Neural progenitor cell (in vitro differentiated cells): Measurements from ENCODE around the gene GHR. TPM values are rescaled to one million over a fixed set of nuclear protein-coding genes. Genes with fewer than 3 reads are reported as not detected.

Experiments
- DNase-seq: peaks from one replicate; pipeline ENCODE4 v3.0.0-alpha.2; 2016; ENCODE audit warnings: low spot score
- H2AFZ ChIP-seq: fragments of 200-600 bp; sonication (generic); replicated peaks from 2 replicates; pipeline ENCODE4 v1.6.1; 2016; ENCODE audit warnings: antibody characterized with exemption
- H3F3A ChIP-seq: fragments of 200-600 bp; sonication (generic); 2 replicates; pipeline ENCODE4 v1.6.1; 2016; ENCODE audit warnings: antibody characterized with exemption, low read depth
- H3K27ac ChIP-seq: fragments of 200-600 bp; sonication (generic); 2 replicates; pipeline ENCODE4 v1.5.1; 2016; ENCODE audit warnings: mild to moderate bottlenecking
- H3K27me3 ChIP-seq: fragments of 200-600 bp; sonication (generic); 2 replicates; pipeline ENCODE4 v1.6.1; 2016; ENCODE audit warnings: mild to moderate bottlenecking, moderate library complexity
- H3K36me3 ChIP-seq: fragments of 200-600 bp; sonication (generic); 2 replicates; pipeline ENCODE4 v1.5.1; 2016
- H3K4me1 ChIP-seq: fragments of 200-600 bp; sonication (generic); 2 replicates; pipeline ENCODE4 v1.6.1; 2016; ENCODE audit warnings: mixed run types
- H3K4me2 ChIP-seq: fragments of 200-600 bp; sonication (generic); 2 replicates; pipeline ENCODE4 v1.6.1; 2016
- H3K4me3 ChIP-seq: fragments of 200-600 bp; sonication (generic); 2 replicates; pipeline ENCODE4 v1.5.1; 2016
- H3K79me2 ChIP-seq: fragments of 200-600 bp; sonication (generic); 2 replicates; pipeline ENCODE4 v1.6.1; 2016; ENCODE audit warnings: low read depth
- H3K9ac ChIP-seq: fragments of 200-600 bp; sonication (generic); 2 replicates; pipeline ENCODE4 v1.6.1; 2016
- H3K9me3 ChIP-seq: fragments of 200-600 bp; sonication (generic); 2 replicates; pipeline ENCODE4 v1.5.1; 2016; ENCODE audit warnings: low read depth
- H4K20me1 ChIP-seq: fragments of 200-600 bp; sonication (generic); 2 replicates; pipeline ENCODE4 v1.6.1; 2016; ENCODE audit warnings: low read depth
- H3K27ac Mint-ChIP-seq: 3 replicates; pipeline ENCODE4 v1.8.0; 2021; ENCODE audit warnings: mixed read lengths
- H3K27me3 Mint-ChIP-seq: 2 replicates; pipeline ENCODE4 v1.8.0; 2022; ENCODE audit warnings: low read depth, mild to moderate bottlenecking, inconsistent platforms, moderate library complexity, mixed read lengths; ENCODE audit not compliant: insufficient read depth
- H3K36me3 Mint-ChIP-seq: 3 replicates; pipeline ENCODE4 v1.8.0; 2021; ENCODE audit warnings: mixed read lengths
- H3K4me1 Mint-ChIP-seq: 3 replicates; pipeline ENCODE4 v1.8.0; 2021; ENCODE audit warnings: mixed read lengths
- H3K4me3 Mint-ChIP-seq: 3 replicates; pipeline ENCODE4 v1.8.0; 2021; ENCODE audit warnings: mild to moderate bottlenecking, moderate library complexity, mixed read lengths
- H3K9me3 Mint-ChIP-seq: 3 replicates; pipeline ENCODE4 v1.8.0; 2020; ENCODE audit warnings: mixed read lengths
- CTCF ChIP-seq: fragments of 200-600 bp; sonication (generic); IDR thresholded peaks from 2 replicates; pipeline ENCODE4 v1.5.1; 2017; ENCODE audit warnings: antibody characterized with exemption, mild to moderate bottlenecking
- EZH2 ChIP-seq: fragments of 200-600 bp; sonication (generic); IDR thresholded peaks from 2 replicates; pipeline ENCODE4 v1.6.1; 2017; ENCODE audit warnings: antibody characterized with exemption, mild to moderate bottlenecking, moderate library complexity
- EZH2phosphoT487 ChIP-seq: fragments of 200-600 bp; sonication (generic); IDR thresholded peaks from 2 replicates; pipeline ENCODE4 v1.6.1; 2017; ENCODE audit warnings: antibody characterized with exemption
- total RNA-seq: library from RNA; depleted of rRNA; stranded (reverse); fragments of >200 nt; gene quantifications from 2 replicates; pipeline ENCODE4 v1.2.3, GENCODE V29; 2015; ENCODE audit warnings: low replicate concordance

GHR gene
- total RNA-seq, 1 donor from 2014 or later: 0.07 TPM

DNA sequence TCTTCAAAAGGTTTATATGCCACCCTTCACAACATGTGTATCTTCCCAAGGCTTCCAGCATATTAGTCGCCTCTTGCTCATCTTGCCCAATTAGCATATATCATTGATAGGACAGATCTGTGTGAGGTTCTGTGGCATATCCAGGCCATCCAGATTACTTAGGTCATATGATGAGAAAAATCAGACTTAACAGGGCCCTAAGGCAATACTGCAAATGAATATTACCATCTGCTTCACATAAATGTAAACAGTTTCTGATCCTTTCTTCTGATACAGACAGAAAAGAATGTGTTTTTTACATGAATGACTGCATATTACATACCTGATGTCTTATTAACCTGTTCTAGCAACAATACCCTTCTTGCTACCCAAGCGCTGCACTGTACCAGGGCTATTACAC lies 41.3 kb upstream of the GHR start:
- Mint-ChIP-seq H3K27ac (no peak overlapping the region), H3K4me3 (no peak overlapping the region), H3K4me1 (no peaks in the 10 kb centered on the region), H3K27me3 (no peaks in the 10 kb centered on the region), H3K9me3 (no peaks in the 10 kb centered on the region), H3K36me3 (no peaks in the 10 kb centered on the region)
- DNase-seq: no peak
- H3K27ac ChIP-seq: no peak overlapping the region
- no peak overlapping the region for H3K4me2 ChIP-seq
- H3K4me1 ChIP-seq: no peaks in the 10 kb centered on the region
- H3K79me2 ChIP-seq: no peaks in the 10 kb centered on the region
- H3K36me3 ChIP-seq: no peaks in the 10 kb centered on the region
- TF ChIP-seq EZH2phosphoT487 (no peak), CTCF (no peak), EZH2 (no peak)
- H3K9ac ChIP-seq: no peak overlapping the region
- H3K4me3 ChIP-seq: no peak overlapping the region
- no peak overlapping the region for H2AFZ ChIP-seq
- H3K27me3 ChIP-seq: no peaks in the 10 kb centered on the region
- H4K20me1 ChIP-seq: no peaks in the 10 kb centered on the region
- no peaks in the 10 kb centered on the region for H3F3A ChIP-seq
- no peaks in the 10 kb centered on the region for H3K9me3 ChIP-seq

- Mint-ChIP-seq H3K27ac (no peak overlapping the region), H3K27me3 (no peaks in the 10 kb centered on the region), H3K9me3 (no peaks in the 10 kb centered on the region), H3K36me3 (no peaks in the 10 kb centered on the region), H3K4me1 (no peaks in the 10 kb centered on the region), H3K4me3 (no peak overlapping the region)
- DNase-seq: no peak
- no peak overlapping the region for H2AFZ ChIP-seq
- H3K9ac ChIP-seq: no peak overlapping the region
- H3K4me1 ChIP-seq: no peaks in the 10 kb centered on the region
- no peaks in the 10 kb centered on the region for H3K79me2 ChIP-seq
- TF ChIP-seq CTCF (no peak), EZH2 (no peak), EZH2phosphoT487 (no peak)
- H4K20me1 ChIP-seq: no peaks in the 10 kb centered on the region
- no peaks in the 10 kb centered on the region for H3K27me3 ChIP-seq
- no peaks in the 10 kb centered on the region for H3K9me3 ChIP-seq
- H3K4me3 ChIP-seq: no peak overlapping the region
- H3F3A ChIP-seq: no peaks in the 10 kb centered on the region
- H3K36me3 ChIP-seq: no peaks in the 10 kb centered on the region
- H3K27ac ChIP-seq: no peak overlapping the region
- no peak overlapping the region for H3K4me2 ChIP-seq
Observed at GRCh38 chr5:42387563-42387962, 35.7 kb upstream of the GHR start.

GRCh38 chr5:42390115-42390514 lies 33.1 kb upstream of the GHR start:
- H3K4me3 ChIP-seq: no peak overlapping the region
- TF ChIP-seq EZH2 (no peak), CTCF (no peak), EZH2phosphoT487 (no peak)
- H3K4me1 ChIP-seq: no peaks in the 10 kb centered on the region
- Mint-ChIP-seq H3K27me3 (no peaks in the 10 kb centered on the region), H3K36me3 (no peaks in the 10 kb centered on the region), H3K9me3 (peaks cover 7% of the 10 kb centered on the region), H3K27ac (no peak overlapping the region), H3K4me1 (no peaks in the 10 kb centered on the region), H3K4me3 (no peak overlapping the region)
- no peaks in the 10 kb centered on the region for H3K79me2 ChIP-seq
- H4K20me1 ChIP-seq: no peaks in the 10 kb centered on the region
- no peak overlapping the region for H3K9ac ChIP-seq
- no peak overlapping the region for H3K27ac ChIP-seq
- no peak overlapping the region for H2AFZ ChIP-seq
- H3K9me3 ChIP-seq: no peaks in the 10 kb centered on the region
- H3K27me3 ChIP-seq: no peaks in the 10 kb centered on the region
- DNase-seq: no peak
- no peaks in the 10 kb centered on the region for H3K36me3 ChIP-seq
- H3F3A ChIP-seq: no peaks in the 10 kb centered on the region
- no peak overlapping the region for H3K4me2 ChIP-seq

DNA sequence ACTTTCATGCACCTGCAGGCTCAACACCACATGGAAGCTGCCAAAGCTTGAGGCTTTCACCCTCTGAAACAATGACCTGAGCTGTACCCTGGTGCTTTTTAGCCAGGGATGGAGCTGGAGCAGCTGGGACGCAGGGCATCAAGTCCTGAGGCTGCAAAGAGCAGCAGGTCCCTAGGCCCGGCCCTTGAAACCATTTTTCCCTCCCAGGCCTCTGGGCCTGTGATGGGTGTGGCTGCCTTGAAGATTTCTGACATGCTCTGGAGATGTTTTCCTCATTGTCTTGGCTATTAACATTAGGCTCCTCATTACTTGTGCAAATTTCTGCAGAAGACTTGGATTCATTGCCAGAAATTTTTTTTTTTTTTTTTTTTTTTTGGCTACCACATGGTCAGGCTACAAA lies 30.3 kb upstream of the GHR start:
- peaks cover 2% of the 10 kb centered on the region for H3K27me3 Mint-ChIP-seq
- H3K27ac Mint-ChIP-seq: no peak overlapping the region
- no peak overlapping the region for H3K4me3 Mint-ChIP-seq
- no peak for DNase-seq
- Histone ChIP-seq H3K4me1 (no peaks in the 10 kb centered on the region), H3K27ac (no peak overlapping the region), H3K4me3 (no peak overlapping the region), H3K27me3 (no peaks in the 10 kb centered on the region), H2AFZ (no peak overlapping the region), H3K79me2 (no peaks in the 10 kb centered on the region), H4K20me1 (no peaks in the 10 kb centered on the region), H3K9me3 (no peaks in the 10 kb centered on the region), H3K4me2 (no peak overlapping the region), H3F3A (no peaks in the 10 kb centered on the region), H3K36me3 (no peaks in the 10 kb centered on the region), H3K9ac (no peak overlapping the region)
- H3K9me3 Mint-ChIP-seq: peaks cover 7% of the 10 kb centered on the region
- H3K4me1 Mint-ChIP-seq: no peaks in the 10 kb centered on the region
- no peaks in the 10 kb centered on the region for H3K36me3 Mint-ChIP-seq
- TF ChIP-seq EZH2phosphoT487 (no peak), CTCF (no peak), EZH2 (no peak)
